ENCODE results near the gene ZNF230.

Gene ZNF230

GRCh38 chr19:44005973-44006372, 3.2 kb downstream of the ZNF230 start:
- no peak for TF ChIP-seq CTCF (conservative IDR thresholded peaks at IDR 0.05; ENCODE audit: low read depth, low read length)
- peak; percentile 64 for DNase-seq (ENCODE audit: low read depth)

DNA sequence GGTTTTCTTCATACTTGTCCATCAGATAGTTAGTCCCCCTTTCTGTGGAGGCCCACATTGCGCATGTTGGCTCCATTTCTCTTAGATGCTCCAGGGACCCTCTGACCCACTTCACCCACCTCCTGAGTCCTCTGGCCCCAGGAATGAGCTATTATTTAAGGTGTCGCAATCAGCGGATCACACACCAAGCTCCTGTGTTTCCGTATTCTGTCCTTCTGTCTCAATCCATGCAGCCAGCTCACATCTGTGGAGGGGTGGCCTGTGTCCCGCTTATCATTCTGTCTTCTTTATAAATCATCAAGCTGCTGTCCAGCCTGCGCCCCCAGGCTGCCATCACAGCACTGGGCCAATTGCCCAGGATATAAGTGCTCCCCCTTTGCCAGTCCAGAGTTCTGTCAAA, 4.7 kb downstream of the ZNF230 start:
- DNase-seq (ENCODE audit: low read depth): no peak
- TF ChIP-seq CTCF (conservative IDR thresholded peaks at IDR 0.05; ENCODE audit: low read depth, low read length): no peak
- no peak overlapping the region for H3K4me3 ChIP-seq (ENCODE audit: low read depth, low read length)

More at GRCh38 chr19:44005973-44006372, 3.2 kb downstream of the ZNF230 start:
- no peak overlapping the region for H3K4me3 ChIP-seq (ENCODE audit: low read depth, low read length)

- no peak overlapping the region for H3K4me3 ChIP-seq (ENCODE audit: low read depth, low read length)
- no peak for TF ChIP-seq CTCF (conservative IDR thresholded peaks at IDR 0.05; ENCODE audit: low read depth, low read length)
- DNase-seq (ENCODE audit: low read depth): no peak
These were observed 7.7 kb downstream of the ZNF230 start for GRCh38 chr19:44010468-44010867.

- no peak for DNase-seq (ENCODE audit: low read depth)
- TF ChIP-seq CTCF (conservative IDR thresholded peaks at IDR 0.05; ENCODE audit: low read depth, low read length): no peak
These were observed 16.7 kb downstream of the ZNF230 start for GRCh38 chr19:44019498-44019897.

DNA sequence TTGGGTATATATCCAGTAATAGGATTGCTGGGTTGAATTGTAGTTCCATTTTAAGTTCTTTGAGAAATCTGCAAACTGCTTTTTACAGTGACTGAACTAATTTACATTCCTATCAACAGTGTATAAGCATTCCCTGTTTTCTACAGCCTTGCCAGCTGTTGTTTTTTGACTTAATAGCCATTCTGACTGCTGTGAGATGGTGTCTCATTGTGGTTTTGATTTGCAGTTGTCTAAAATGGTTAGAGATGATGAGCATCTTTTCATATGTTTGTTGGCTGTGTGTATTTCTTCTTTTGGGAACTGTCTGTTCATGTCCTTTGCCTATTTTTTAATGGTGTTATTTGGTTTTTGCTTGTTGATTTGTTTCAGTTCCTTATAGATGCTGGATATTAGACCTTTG, 18.5 kb downstream of the ZNF230 start:
- no peak overlapping the region for H3K4me3 ChIP-seq (ENCODE audit: low read depth, low read length)
- DNase-seq (ENCODE audit: low read depth): no peak
- no peak for TF ChIP-seq CTCF (conservative IDR thresholded peaks at IDR 0.05; ENCODE audit: low read depth, low read length)

More at GRCh38 chr19:44019498-44019897, 16.7 kb downstream of the ZNF230 start:
- H3K4me3 ChIP-seq (ENCODE audit: low read depth, low read length): no peak overlapping the region

GRCh38 chr19:44024900-44025216, 22.1 kb downstream of the ZNF230 start:
- no peak for DNase-seq (ENCODE audit: low read depth)
- peak overlapping the region; percentile 76 for H3K4me3 ChIP-seq (ENCODE audit: low read depth, low read length)
- TF ChIP-seq CTCF (conservative IDR thresholded peaks at IDR 0.05; ENCODE audit: low read depth, low read length): no peak

- peak; percentile 91 for DNase-seq (ENCODE audit: low read depth)
- TF ChIP-seq CTCF (conservative IDR thresholded peaks at IDR 0.05; ENCODE audit: low read depth, low read length): no peak
- H3K4me3 ChIP-seq (ENCODE audit: low read depth, low read length): peak within 1 kb of the TSS; percentile 76
These were observed 22.6 kb downstream of the ZNF230 start, which contains the start of gene ZNF222 for GRCh38 chr19:44025217-44025936. TSS of gene ZNF222 (plus strand) at chr19:44025379. CDS start at chr19:44025437, 58 bp downstream.

Data from choroid plexus epithelial cell (primary cell).